Activated CD4-positive, alpha-beta T cell treated with anti-CD3 and anti-CD28 coated beads, Interleukin-2, amount 10 ng/mL, durations not matched to agents 7 days and 5 days (primary cell): ENCODE results near the gene ANO2. TPM values are rescaled to one million over a fixed set of nuclear protein-coding genes. Genes with fewer than 3 reads are reported as not detected.

Experiments used
- CTCF ChIA-PET: fragments of 350-600 bp; sonication (Branson Sonifier 250); formaldehyde crosslinking; loops from one replicate; lab custom pipeline; 2021; ENCODE audit warnings: antibody characterized with exemption; lab: Charles Lee
- POLR2A ChIA-PET: fragments of 350-600 bp; sonication (Branson Sonifier 250); formaldehyde crosslinking; loops from one replicate; lab custom pipeline; 2021; ENCODE audit warnings: antibody characterized with exemption; lab: Charles Lee
- DNase-seq: peaks from one replicate; pipeline ENCODE4 v3.0.0-alpha.2; 2020
- H3K27ac Mint-ChIP-seq: one replicate; pipeline ENCODE4 v1.8.0; 2021; ENCODE audit warnings: mild to moderate bottlenecking, moderate library complexity, mixed read lengths
- H3K27me3 Mint-ChIP-seq: one replicate; pipeline ENCODE4 v1.8.0; 2021; ENCODE audit warnings: mixed read lengths
- H3K36me3 Mint-ChIP-seq: one replicate; pipeline ENCODE4 v1.8.0; 2021; ENCODE audit warnings: low read depth, mixed read lengths
- H3K4me1 Mint-ChIP-seq: one replicate; pipeline ENCODE4 v1.8.0; 2021; ENCODE audit warnings: mixed read lengths
- H3K4me3 Mint-ChIP-seq: one replicate; pipeline ENCODE4 v1.8.0; 2021; ENCODE audit warnings: mild to moderate bottlenecking, moderate library complexity, mixed read lengths
- H3K9me3 Mint-ChIP-seq: one replicate; pipeline ENCODE4 v1.8.0; 2021; ENCODE audit warnings: mixed read lengths
- total RNA-seq, 2 experiments: library from RNA; stranded (reverse); gene quantifications; one replicate each; pipeline ENCODE4 v1.2.3, GENCODE V29; 2021

The ANO2 gene
- total RNA-seq, 2 experiments from 2014 or later: not detected

GRCh38 chr12:5954661-5955060 lies 9.6 kb upstream of the ANO2 start:
- no peak overlapping the region for H3K4me3 Mint-ChIP-seq
- POLR2A ChIA-PET: no interaction called here
- no peaks in the 10 kb centered on the region for H3K4me1 Mint-ChIP-seq
- H3K9me3 Mint-ChIP-seq: no peaks in the 10 kb centered on the region
- no peak for DNase-seq
- CTCF ChIA-PET: no interaction called here
- H3K36me3 Mint-ChIP-seq: no peaks in the 10 kb centered on the region
- H3K27me3 Mint-ChIP-seq: peaks cover 20% of the 10 kb centered on the region
- no peak overlapping the region for H3K27ac Mint-ChIP-seq

DNA sequence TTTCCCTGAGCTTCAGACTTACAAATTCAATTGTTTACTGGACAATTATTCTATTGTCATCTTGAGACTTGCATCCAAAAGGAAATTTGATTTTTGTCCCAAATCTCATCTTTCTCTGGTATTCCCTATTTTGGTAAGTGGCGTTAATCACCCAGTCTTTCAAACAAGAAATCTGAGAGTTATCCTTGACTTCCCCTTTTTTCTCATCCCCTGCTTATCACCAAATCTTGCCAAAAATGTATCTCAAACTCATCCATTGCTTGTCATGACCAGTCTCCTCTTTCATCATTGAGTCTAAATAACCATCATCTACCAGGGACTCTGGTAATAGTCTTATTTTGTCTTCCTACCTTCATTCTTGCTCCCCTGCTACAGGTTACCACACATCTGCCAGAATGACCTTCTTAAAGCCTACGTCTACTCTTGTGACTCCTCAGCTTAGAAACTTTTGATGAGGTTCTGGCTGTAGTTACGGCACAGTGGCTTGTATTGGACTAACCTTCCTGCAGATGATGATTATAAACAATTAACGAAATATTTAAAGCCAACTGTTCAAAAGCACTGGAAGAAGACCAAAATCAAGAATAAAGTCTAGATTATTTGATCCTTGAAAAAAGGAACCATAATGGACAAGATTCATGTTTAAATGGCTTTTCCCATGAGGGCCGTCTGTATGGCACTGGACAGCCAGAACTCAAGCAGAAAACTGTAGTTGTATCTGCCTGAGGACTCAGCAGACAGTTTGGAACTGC lies 9.0 kb upstream of the ANO2 start:
- no peak overlapping the region for H3K4me3 Mint-ChIP-seq
- CTCF ChIA-PET: no interaction called here

GRCh38 chr12:5952031-5952430 lies 7.0 kb upstream of the ANO2 start:
- ChIA-PET POLR2A (no interaction called here), CTCF (no interaction called here)
- no peaks in the 10 kb centered on the region for H3K4me1 Mint-ChIP-seq
- H3K36me3 Mint-ChIP-seq: no peaks in the 10 kb centered on the region
- H3K27me3 Mint-ChIP-seq: peaks cover 22% of the 10 kb centered on the region
- no peaks in the 10 kb centered on the region for H3K9me3 Mint-ChIP-seq
- no peak overlapping the region for H3K4me3 Mint-ChIP-seq
- H3K27ac Mint-ChIP-seq: no peak overlapping the region
- DNase-seq: no peak

More for the DNA sequence above, 9.0 kb upstream of the ANO2 start:
- Mint-ChIP-seq H3K4me1 (no peaks in the 10 kb centered on the region), H3K9me3 (no peaks in the 10 kb centered on the region), H3K36me3 (no peaks in the 10 kb centered on the region), H3K27ac (no peak overlapping the region), H3K27me3 (peaks cover 22% of the 10 kb centered on the region)
- DNase-seq: no peak
- POLR2A ChIA-PET: no interaction called here

GRCh38 chr12:5948696-5949095 lies 3.6 kb upstream of the ANO2 start:
- DNase-seq: no peak

GRCh38 chr12:5947006-5947405 lies 1.9 kb upstream of the ANO2 start:
- H3K36me3 Mint-ChIP-seq: no peaks in the 10 kb centered on the region
- CTCF ChIA-PET: interaction anchor here (0.8 kb wide), 1 partner anchor 91 kb away, joined by 3 read pairs; no protein-coding TSS in a partner anchor
- H3K4me3 Mint-ChIP-seq: no peak overlapping the region
- peaks cover 59% of the 10 kb centered on the region for H3K27me3 Mint-ChIP-seq
- POLR2A ChIA-PET: no interaction called here
- H3K9me3 Mint-ChIP-seq: no peaks in the 10 kb centered on the region
- no peak overlapping the region for H3K27ac Mint-ChIP-seq
- no peaks in the 10 kb centered on the region for H3K4me1 Mint-ChIP-seq
- no peak for DNase-seq

More at GRCh38 chr12:5948696-5949095, 3.6 kb upstream of the ANO2 start:
- Mint-ChIP-seq H3K9me3 (no peaks in the 10 kb centered on the region), H3K4me1 (no peaks in the 10 kb centered on the region), H3K27me3 (peaks cover 45% of the 10 kb centered on the region), H3K27ac (no peak overlapping the region), H3K36me3 (no peaks in the 10 kb centered on the region), H3K4me3 (no peak overlapping the region)
- ChIA-PET POLR2A (no interaction called here), CTCF (no interaction called here)

DNA sequence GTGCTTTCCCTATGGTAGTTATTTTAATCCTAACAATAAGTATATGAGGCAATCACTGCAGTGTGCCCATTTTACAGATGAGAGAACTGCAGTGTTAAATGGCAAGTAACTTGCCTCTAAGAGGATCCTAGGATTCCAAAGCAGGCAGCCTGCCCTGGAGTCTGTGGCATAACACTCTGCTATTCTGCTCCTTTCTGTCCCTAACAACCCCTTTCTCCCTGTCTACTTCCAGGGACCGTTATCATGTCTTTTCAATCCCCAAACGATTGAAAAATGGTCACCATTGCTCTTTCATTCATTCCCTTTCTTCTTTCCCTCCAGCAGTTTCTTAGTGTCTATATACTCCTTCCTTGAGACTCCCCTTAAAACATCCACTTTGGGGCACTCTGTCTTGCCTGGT lies 1.3 kb upstream of the ANO2 start:
- no peak for DNase-seq
- no peaks in the 10 kb centered on the region for H3K9me3 Mint-ChIP-seq
- peaks cover 57% of the 10 kb centered on the region for H3K27me3 Mint-ChIP-seq
- ChIA-PET POLR2A (no interaction called here), CTCF (no interaction called here)
- H3K4me3 Mint-ChIP-seq: no peak overlapping the region
- H3K4me1 Mint-ChIP-seq: no peaks in the 10 kb centered on the region
- H3K27ac Mint-ChIP-seq: no peak overlapping the region
- no peaks in the 10 kb centered on the region for H3K36me3 Mint-ChIP-seq

- CTCF ChIA-PET: interaction anchor here (0.6 kb wide), 1 partner anchor 401 kb away, joined by 3 read pairs; no protein-coding TSS in a partner anchor
- Mint-ChIP-seq H3K9me3 (no peaks in the 10 kb centered on the region), H3K4me3 (no peak overlapping the region), H3K36me3 (no peaks in the 10 kb centered on the region), H3K27me3 (peaks cover 60% of the 10 kb centered on the region), H3K4me1 (no peaks in the 10 kb centered on the region), H3K27ac (no peak overlapping the region)
- no peak for DNase-seq
- POLR2A ChIA-PET: no interaction called here
Measured at GRCh38 chr12:5944688-5945070, 380 bp downstream of the ANO2 start.

DNA sequence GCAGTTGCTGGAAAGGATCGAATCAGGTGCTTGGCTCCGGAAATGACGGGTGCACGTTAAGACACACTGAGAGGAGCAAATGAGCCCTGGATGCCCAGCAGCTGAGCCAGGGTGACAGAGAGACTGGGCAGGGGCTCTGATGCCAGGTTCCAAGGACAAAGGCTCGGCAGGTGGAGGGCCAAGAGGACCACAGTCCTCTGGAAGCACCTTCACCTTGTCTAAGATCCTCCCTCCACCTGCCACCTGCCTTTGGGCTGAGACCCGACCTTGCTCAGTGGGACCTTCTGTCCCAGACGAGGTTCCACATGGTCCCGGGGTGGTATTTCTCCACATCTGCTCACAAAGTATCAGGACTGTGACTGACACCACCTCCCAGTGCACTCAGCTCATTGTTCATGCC lies 1.0 kb downstream of the ANO2 start:
- ChIA-PET POLR2A (no interaction called here), CTCF (no interaction called here)
- Mint-ChIP-seq H3K27ac (no peak overlapping the region), H3K9me3 (no peaks in the 10 kb centered on the region), H3K4me3 (no peak overlapping the region), H3K36me3 (no peaks in the 10 kb centered on the region), H3K4me1 (no peaks in the 10 kb centered on the region), H3K27me3 (peaks cover 59% of the 10 kb centered on the region)
- no peak for DNase-seq

- no peaks in the 10 kb centered on the region for H3K4me1 Mint-ChIP-seq
Measured at GRCh38 chr12:5941907-5942306, 3.2 kb downstream of the ANO2 start.

GRCh38 chr12:5927732-5928516 lies 17.1 kb downstream of the ANO2 start:
- ChIA-PET CTCF (no interaction called here), POLR2A (no interaction called here)
- Mint-ChIP-seq H3K4me3 (no peak overlapping the region), H3K36me3 (no peaks in the 10 kb centered on the region), H3K4me1 (no peaks in the 10 kb centered on the region), H3K27ac (no peak overlapping the region), H3K27me3 (no peaks in the 10 kb centered on the region), H3K9me3 (peaks cover 8% of the 10 kb centered on the region)
- no peak for DNase-seq

More at GRCh38 chr12:5941907-5942306, 3.2 kb downstream of the ANO2 start:
- no peak for DNase-seq
- peaks cover 58% of the 10 kb centered on the region for H3K27me3 Mint-ChIP-seq
- no peak overlapping the region for H3K27ac Mint-ChIP-seq
- H3K4me3 Mint-ChIP-seq: no peak overlapping the region
- CTCF ChIA-PET: no interaction called here
- no peaks in the 10 kb centered on the region for H3K36me3 Mint-ChIP-seq
- no peaks in the 10 kb centered on the region for H3K9me3 Mint-ChIP-seq
- POLR2A ChIA-PET: no interaction called here

GRCh38 chr12:5925646-5926045 lies 19.4 kb downstream of the ANO2 start:
- POLR2A ChIA-PET: no interaction called here
- DNase-seq: no peak
- CTCF ChIA-PET: no interaction called here
- H3K27me3 Mint-ChIP-seq: no peaks in the 10 kb centered on the region
- H3K27ac Mint-ChIP-seq: no peak overlapping the region
- peaks cover 3% of the 10 kb centered on the region for H3K9me3 Mint-ChIP-seq
- no peaks in the 10 kb centered on the region for H3K4me1 Mint-ChIP-seq
- H3K36me3 Mint-ChIP-seq: no peaks in the 10 kb centered on the region
- no peak overlapping the region for H3K4me3 Mint-ChIP-seq

DNA sequence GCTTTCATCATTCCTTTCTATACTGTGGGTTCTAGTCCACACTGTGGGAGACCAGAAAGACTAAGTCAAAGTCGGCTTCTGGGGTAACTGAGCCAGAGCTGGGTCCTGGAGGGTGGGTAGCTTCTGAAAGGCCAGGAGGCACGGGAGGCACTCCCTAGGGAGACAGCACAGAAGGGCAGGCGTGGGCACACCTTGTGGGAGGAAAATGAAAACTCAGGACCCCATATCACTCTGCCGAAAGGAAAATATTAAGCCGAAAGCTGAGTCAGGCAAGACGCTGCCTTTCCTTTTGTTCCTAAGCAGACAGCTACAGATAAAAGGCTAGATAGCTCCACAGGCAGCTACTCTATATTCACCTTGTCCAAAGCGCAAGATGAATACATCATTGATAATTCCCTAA lies 20.7 kb downstream of the ANO2 start:
- H3K27ac Mint-ChIP-seq: no peak overlapping the region
- no peaks in the 10 kb centered on the region for H3K4me1 Mint-ChIP-seq
- ChIA-PET CTCF (no interaction called here), POLR2A (no interaction called here)
- no peaks in the 10 kb centered on the region for H3K36me3 Mint-ChIP-seq
- no peak for DNase-seq
- H3K4me3 Mint-ChIP-seq: no peak overlapping the region
- H3K9me3 Mint-ChIP-seq: no peaks in the 10 kb centered on the region
- no peaks in the 10 kb centered on the region for H3K27me3 Mint-ChIP-seq

DNA sequence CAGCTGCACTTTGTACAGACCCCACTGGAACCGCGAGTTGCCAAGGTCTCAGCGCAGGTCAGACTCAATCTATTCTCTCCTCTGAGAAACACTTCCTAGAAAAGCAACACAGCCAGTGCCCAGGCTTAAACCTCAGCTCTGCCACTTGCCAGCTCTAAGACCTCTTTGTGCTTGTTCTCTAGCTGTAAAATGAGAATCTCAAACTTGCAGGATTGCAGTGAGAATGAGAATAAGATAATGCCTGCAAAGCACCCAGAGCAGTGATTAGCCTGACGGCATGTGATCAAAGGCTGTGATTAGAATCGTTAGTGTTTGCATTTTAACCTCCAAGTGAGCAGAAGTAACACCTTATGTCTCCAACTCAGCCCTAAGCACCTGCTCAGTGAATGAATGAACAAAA lies 21.3 kb downstream of the ANO2 start:
- CTCF ChIA-PET: no interaction called here
- DNase-seq: no peak
- Mint-ChIP-seq H3K36me3 (no peaks in the 10 kb centered on the region), H3K27me3 (no peaks in the 10 kb centered on the region), H3K4me3 (no peak overlapping the region), H3K4me1 (no peaks in the 10 kb centered on the region), H3K9me3 (no peaks in the 10 kb centered on the region), H3K27ac (no peak overlapping the region)
- POLR2A ChIA-PET: no interaction called here
